SJSA1 (cell line): ENCODE data around the gene ZNF544. TPM values are rescaled to one million over a fixed set of nuclear protein-coding genes. Genes with fewer than 3 reads are reported as not detected.
"Not testable (repeated sequence)": the region's sequence is repeated elsewhere in the genome, so short reads cannot be mapped to it uniquely, and the experiment has no call there.

Experiments
- DNase-seq, 2 experiments: peaks; one replicate each; pipeline ENCODE4 v3.0.0-alpha.2; 2015 to 2020; ENCODE audit warnings: low spot score in 2 of 2, low read depth in 1 of 2
- H3K27ac ChIP-seq: fragments of 250-450 bp; sonication (Bioruptor Pico); 2 replicates; pipeline ENCODE4 v1.5.1; 2020; ENCODE audit warnings: mild to moderate bottlenecking, moderate library complexity
- H3K27me3 ChIP-seq: fragments of 250-450 bp; sonication (Bioruptor Pico); replicated peaks from 2 replicates; pipeline ENCODE4 v1.5.1; 2020; ENCODE audit warnings: mild to moderate bottlenecking, moderate library complexity
- H3K36me3 ChIP-seq: fragments of 250-450 bp; sonication (Bioruptor Pico); 2 replicates; pipeline ENCODE4 v1.5.1; 2020; ENCODE audit warnings: mild to moderate bottlenecking
- H3K4me1 ChIP-seq: fragments of 250-450 bp; sonication (Bioruptor Pico); replicated peaks from 2 replicates; pipeline ENCODE4 v1.6.1; 2021; ENCODE audit warnings: mild to moderate bottlenecking
- H3K4me3 ChIP-seq: fragments of 250-450 bp; sonication (Bioruptor Pico); 2 replicates; pipeline ENCODE4 v1.5.1; 2020; ENCODE audit warnings: mild to moderate bottlenecking
- H3K9me3 ChIP-seq: fragments of 250-450 bp; sonication (Bioruptor Pico); replicated peaks from 2 replicates; pipeline ENCODE4 v1.5.1; 2020; ENCODE audit warnings: mild to moderate bottlenecking
- total RNA-seq: library from RNA; depleted of rRNA; stranded (reverse); fragments of >200 nt; shearing (Covaris generic); gene quantifications from 2 replicates; pipeline ENCODE4 v1.2.3, GENCODE V29; 2014; rRNA removed

The ZNF544 gene
- total RNA-seq, 1 experiment from 2014 or later: 42.4 TPM

DNA sequence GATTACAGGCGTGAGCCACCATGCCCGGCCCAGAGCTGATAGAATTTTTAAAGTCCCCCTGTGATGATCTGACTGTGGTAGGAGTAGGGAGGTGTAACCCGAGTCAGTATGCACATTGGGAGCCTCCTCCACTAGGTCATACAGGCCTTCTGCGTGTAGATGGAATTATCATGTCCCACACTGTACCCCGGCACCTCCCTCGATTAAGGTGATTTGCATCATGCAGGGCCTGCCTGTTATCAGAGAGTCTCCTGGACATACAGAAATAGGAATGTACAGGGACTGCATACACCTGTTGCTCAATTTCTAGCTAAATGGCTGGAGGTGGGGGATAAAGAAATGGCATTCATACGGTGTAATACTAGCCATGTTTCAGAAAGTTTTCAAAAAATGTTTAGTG, 75.5 kb downstream of the ZNF544 start:
- Histone ChIP-seq H3K27ac (no peak overlapping the region), H3K9me3 (peaks cover 24% of the 10 kb centered on the region), H3K27me3 (no peaks in the 10 kb centered on the region), H3K4me3 (no peak overlapping the region), H3K36me3 (peaks cover 75% of the 10 kb centered on the region), H3K4me1 (peaks cover 6% of the 10 kb centered on the region; the same call in 1 of the 2 replicates)
- DNase-seq: no peak

DNA sequence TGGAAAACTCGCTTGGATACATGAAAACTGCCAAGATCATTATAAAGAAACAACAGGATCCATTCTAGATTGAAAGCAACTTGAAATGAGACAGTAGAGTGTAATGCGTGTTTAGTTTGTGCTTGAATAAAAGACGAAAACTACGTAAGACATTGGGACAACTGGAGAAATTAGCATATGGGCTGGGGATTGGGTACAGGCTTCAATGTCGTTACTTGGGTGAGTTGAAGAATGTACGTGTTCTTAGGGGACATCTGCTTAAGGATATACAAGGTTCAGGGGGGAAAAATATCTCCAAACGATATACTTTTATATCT, 76.0 kb downstream of the ZNF544 start:
- peaks cover 6% of the 10 kb centered on the region; the same call in 1 of the 2 replicates for H3K4me1 ChIP-seq
- H3K27ac ChIP-seq: no peak overlapping the region
- H3K27me3 ChIP-seq: no peaks in the 10 kb centered on the region
- H3K9me3 ChIP-seq: peaks cover 27% of the 10 kb centered on the region
- peak overlapping the region; percentile 80 for H3K4me3 ChIP-seq
- DNase-seq: no peak
- H3K36me3 ChIP-seq: peaks cover 76% of the 10 kb centered on the region

DNA sequence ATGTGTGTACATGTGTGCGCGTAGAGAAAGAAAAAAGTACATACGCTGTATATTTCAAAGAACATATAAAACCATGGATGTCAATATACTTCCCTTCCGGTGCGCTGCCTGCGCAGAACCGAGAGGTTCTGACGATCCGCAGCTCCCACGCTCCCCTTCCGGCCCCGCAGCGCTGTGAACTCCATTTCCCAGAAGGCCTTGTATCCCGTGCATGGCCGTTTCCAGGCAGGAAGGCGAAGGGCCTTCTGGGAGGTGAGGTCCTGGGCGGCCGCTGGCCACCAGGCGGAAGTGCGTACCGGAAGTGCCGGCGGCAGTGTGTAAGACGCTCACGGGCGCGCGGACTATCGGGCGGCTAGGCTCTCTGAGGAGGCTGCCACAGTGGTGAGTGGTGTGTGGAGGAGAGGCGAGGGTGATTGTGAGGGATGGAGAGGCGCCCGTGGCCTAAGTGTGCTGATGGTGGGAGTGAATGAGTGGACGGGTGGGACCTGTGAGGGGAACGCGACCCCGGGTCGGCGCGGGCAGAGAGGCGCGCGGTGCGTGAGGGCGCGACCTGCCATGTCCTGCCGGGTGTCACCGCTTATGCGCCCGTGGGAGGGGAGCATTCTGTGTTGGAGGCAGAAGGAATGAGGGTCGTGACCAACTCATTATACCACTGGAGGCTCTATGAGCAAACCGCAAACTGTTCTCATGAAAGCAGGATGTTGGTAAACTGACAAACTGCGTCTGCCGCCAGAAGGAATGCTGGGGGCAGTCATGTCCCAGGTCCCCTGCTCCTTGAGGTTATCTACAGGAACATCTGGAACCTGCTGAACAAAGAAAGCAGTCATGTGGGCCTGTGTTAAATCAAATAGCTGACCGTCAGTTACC, 76.6 kb downstream of the ZNF544 start, which contains the start of gene ERVK3-1:
TSS of gene ERVK3-1 (plus strand) at position 313 of the 867 bp plus-strand sequence. CDS start 6,792 bp downstream, outside the sequence.
- DNase-seq: peak; percentile 87 to 95
- peaks cover 76% of the 10 kb centered on the region for H3K36me3 ChIP-seq

DNA sequence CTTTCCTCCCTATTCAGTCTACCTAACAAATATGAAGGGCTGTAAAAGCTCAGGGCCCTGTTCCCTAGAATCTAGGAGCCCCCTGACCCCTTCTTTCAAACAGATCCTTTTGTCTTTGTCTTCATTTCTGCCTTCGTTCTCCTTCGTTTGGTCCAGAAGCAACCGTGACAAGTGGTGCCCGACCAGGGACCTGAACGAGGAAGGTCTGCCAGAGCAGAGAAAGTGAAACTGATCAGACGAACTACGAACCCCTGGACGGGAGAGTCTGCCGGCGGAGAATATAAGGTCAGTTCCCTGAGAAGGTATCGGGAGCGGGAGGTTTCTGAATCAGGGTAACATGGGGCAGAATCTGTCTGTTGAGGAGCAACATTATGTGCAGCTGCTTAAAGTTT, 77.2 kb downstream of the ZNF544 start:
- Histone ChIP-seq H3K27ac (peak overlapping the region; percentile 74), H3K4me1 (peaks cover 6% of the 10 kb centered on the region; the same call in 1 of the 2 replicates), H3K27me3 (no peaks in the 10 kb centered on the region), H3K36me3 (peaks cover 73% of the 10 kb centered on the region), H3K4me3 (peak overlapping the region; percentile 80), H3K9me3 (peaks cover 31% of the 10 kb centered on the region)
- no peak for DNase-seq

More for the DNA sequence above, 76.6 kb downstream of the ZNF544 start, which contains the start of gene ERVK3-1:
- peaks cover 31% of the 10 kb centered on the region for H3K9me3 ChIP-seq
- H3K27ac ChIP-seq: peak within 1 kb of the TSS; percentile 74
- no peaks in the 10 kb centered on the region for H3K27me3 ChIP-seq
- peak within 1 kb of the TSS; percentile 80 for H3K4me3 ChIP-seq
- peaks cover 6% of the 10 kb centered on the region; the same call in 1 of the 2 replicates for H3K4me1 ChIP-seq

DNA sequence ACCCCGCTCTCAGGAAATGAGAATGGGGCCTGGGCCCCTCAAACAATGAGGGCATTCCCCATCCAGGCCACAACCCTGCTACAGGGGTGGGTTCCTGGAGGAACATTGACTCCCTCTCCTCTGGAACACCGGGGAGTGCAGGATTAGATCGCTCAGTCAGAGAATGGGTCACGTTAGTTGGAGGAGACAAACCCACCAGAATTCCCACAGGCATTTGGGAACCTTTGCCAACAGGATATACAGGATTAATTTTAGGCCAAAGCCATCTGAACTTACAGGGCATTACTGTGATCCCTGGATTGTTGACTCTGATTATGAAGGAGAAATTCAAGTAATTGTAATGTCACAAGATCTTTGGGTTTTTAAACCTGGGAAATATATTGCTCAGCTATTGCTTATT, 79.0 kb downstream of the ZNF544 start:
- Histone ChIP-seq H3K4me1 (peaks cover 6% of the 10 kb centered on the region; the same call in 1 of the 2 replicates), H3K4me3 (no peak overlapping the region), H3K27me3 (no peaks in the 10 kb centered on the region), H3K9me3 (peaks cover 31% of the 10 kb centered on the region), H3K27ac (no peak overlapping the region), H3K36me3 (peaks cover 79% of the 10 kb centered on the region)
- no peak for DNase-seq

DNA sequence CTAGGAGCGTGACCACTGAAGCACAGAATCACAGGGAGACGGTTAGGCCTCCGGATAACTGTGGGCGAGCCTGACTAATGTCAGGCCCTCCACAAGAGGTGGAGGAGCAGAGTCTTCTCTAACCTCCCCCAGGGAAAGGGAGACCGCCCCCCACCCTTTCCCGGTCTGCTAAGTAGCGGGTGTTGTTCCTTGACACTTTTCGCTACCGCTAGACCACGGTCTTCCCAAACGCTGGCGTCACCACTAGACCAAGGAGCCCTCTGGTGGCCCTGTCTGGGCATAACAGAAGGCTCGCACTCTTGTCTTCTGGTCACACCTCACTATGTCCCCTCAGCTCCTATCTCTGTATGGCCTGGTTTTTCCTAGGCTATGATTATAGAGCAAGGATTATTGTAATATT, 82.0 kb downstream of the ZNF544 start:
- not testable (repeated sequence) for H3K4me1 ChIP-seq, H3K27ac ChIP-seq, H3K27me3 ChIP-seq, H3K4me3 ChIP-seq, DNase-seq
- peaks cover 31% of the 10 kb centered on the region for H3K9me3 ChIP-seq
- H3K36me3 ChIP-seq: peaks cover 93% of the 10 kb centered on the region

DNA sequence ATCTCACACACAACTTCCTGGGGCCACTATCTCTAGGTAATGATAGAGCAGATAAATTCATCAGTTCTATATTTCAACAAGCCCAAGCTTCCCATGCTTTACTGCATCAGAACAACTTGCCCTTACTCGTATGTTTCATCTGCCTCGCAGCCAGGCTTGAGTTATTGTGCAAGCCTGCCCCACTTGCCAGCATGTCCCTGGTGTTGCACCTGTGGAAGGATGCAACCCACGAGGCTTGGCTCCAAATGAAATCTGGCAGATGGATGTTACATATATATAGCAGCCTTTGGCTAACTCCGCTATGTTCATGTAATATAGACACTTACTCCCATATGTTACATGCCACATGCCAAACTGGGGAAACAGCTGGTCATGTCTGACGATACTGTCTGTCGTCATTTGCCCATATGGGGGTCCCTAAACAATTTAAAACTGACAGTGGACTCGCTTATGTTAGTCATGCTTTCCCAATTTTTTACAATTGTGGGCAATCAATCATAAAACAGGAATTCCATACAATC, 82.7 kb downstream of the ZNF544 start:
- H3K9me3 ChIP-seq: peaks cover 25% of the 10 kb centered on the region
- H3K27ac ChIP-seq: no peak overlapping the region
- peaks cover 92% of the 10 kb centered on the region for H3K36me3 ChIP-seq
- DNase-seq: no peak
- H3K4me3 ChIP-seq: no peak overlapping the region
- no peaks in the 10 kb centered on the region for H3K27me3 ChIP-seq
- H3K4me1 ChIP-seq: no peaks in the 10 kb centered on the region

Other genes starting within 250 kb of the ZNF544 start
- gene ZNF606, start 226.1 kb upstream of the ZNF544 start, total RNA-seq: 13.1 and 32.0 TPM in 2 replicates
- gene ZSCAN1, start 194.9 kb upstream of the ZNF544 start, total RNA-seq: not detected in 2 replicates
- gene ZNF135, start 169.6 kb upstream of the ZNF544 start, total RNA-seq: not detected in 2 replicates
- 0.26 TPM in 1 of 2 replicates, not detected in the other for gene ZSCAN18, start 130.7 kb upstream of the ZNF544 start, total RNA-seq
- 5.4 and 8.3 TPM in 2 replicates for gene ZNF329, start 78.1 kb upstream of the ZNF544 start, total RNA-seq
- 5.2 and 12.4 TPM in 2 replicates for gene ZNF274, start 45.9 kb upstream of the ZNF544 start, total RNA-seq
- gene ZNF8, start 50.0 kb downstream of the ZNF544 start, total RNA-seq: 2.5 and 4.1 TPM in 2 replicates
- 44.4 and 59.3 TPM in 2 replicates for gene ERVK3-1, start 76.5 kb downstream of the ZNF544 start, total RNA-seq
- 2.5 and 3.2 TPM in 2 replicates for gene ZSCAN22, start 98.1 kb downstream of the ZNF544 start, total RNA-seq
- 23.6 and 67.7 TPM in 2 replicates for gene A1BG, start 124.6 kb downstream of the ZNF544 start, total RNA-seq
- gene ZNF497, start 133.8 kb downstream of the ZNF544 start, total RNA-seq: 0.19 and 1.3 TPM in 2 replicates
- 2.5 and 7.0 TPM in 2 replicates for gene ZNF837, start 152.1 kb downstream of the ZNF544 start, total RNA-seq
- gene RPS5, start 158.4 kb downstream of the ZNF544 start, total RNA-seq: 1,597 and 2,220 TPM in 2 replicates
- gene RNF225, start 166.7 kb downstream of the ZNF544 start, total RNA-seq: 0.53 TPM in 1 of 2 replicates, not detected in the other
- gene ZNF584, start 179.7 kb downstream of the ZNF544 start, total RNA-seq: 9.6 and 13.5 TPM in 2 replicates
- gene ZNF132, start 211.2 kb downstream of the ZNF544 start, total RNA-seq: 2.8 and 6.0 TPM in 2 replicates
- gene ZNF324B, start 222.7 kb downstream of the ZNF544 start, total RNA-seq: 4.9 and 6.7 TPM in 2 replicates
- 6.4 and 15.1 TPM in 2 replicates for gene ZNF324, start 238.2 kb downstream of the ZNF544 start, total RNA-seq
- 5.1 TPM in 2 replicates for gene ZNF446, start 247.4 kb downstream of the ZNF544 start, total RNA-seq